ENCODE results near the gene SH3GL3.

SH3GL3 gene

GRCh38 chr15:83565138-83565537, 118.0 kb downstream of the SH3GL3 start:
- DNase-seq = no peak

- peak in 2 of 58 donors; percentile 5 to 9 for DNase-seq
Observed at GRCh38 chr15:83565553-83566159, 118.5 kb downstream of the SH3GL3 start.

GRCh38 chr15:83567318-83567717, 120.2 kb downstream of the SH3GL3 start:
- no peak for DNase-seq

- no peak for DNase-seq
Observed at GRCh38 chr15:83569341-83569740, 122.2 kb downstream of the SH3GL3 start.

- DNase-seq = no peak
Observed at GRCh38 chr15:83570756-83571155, 123.6 kb downstream of the SH3GL3 start.

- DNase-seq = peak in 11 of 58 donors; percentile 10 to 81 (median 42)
Observed at GRCh38 chr15:83571820-83572707, 124.9 kb downstream of the SH3GL3 start.

- DNase-seq = no peak
Observed at GRCh38 chr15:83574345-83574744, 127.2 kb downstream of the SH3GL3 start.

GRCh38 chr15:83578691-83579090, 131.6 kb downstream of the SH3GL3 start:
- peak in 1 of 58 donors; percentile 14 for DNase-seq

GRCh38 chr15:83581381-83581780, 134.2 kb downstream of the SH3GL3 start:
- DNase-seq = no peak

GRCh38 chr15:83582381-83582780, 135.2 kb downstream of the SH3GL3 start:
- no peak for DNase-seq

- DNase-seq = no peak
Observed at GRCh38 chr15:83585601-83586335, 138.6 kb downstream of the SH3GL3 start.

- DNase-seq = no peak
Observed at GRCh38 chr15:83587091-83587490, 139.9 kb downstream of the SH3GL3 start.

- no peak for DNase-seq
Observed at GRCh38 chr15:83588441-83588840, 141.3 kb downstream of the SH3GL3 start.

- DNase-seq = no peak
Observed at GRCh38 chr15:83592370-83593040, 145.4 kb downstream of the SH3GL3 start.

- DNase-seq = no peak
Observed at GRCh38 chr15:83595191-83595590, 148.1 kb downstream of the SH3GL3 start.

GRCh38 chr15:83598031-83598430, 150.9 kb downstream of the SH3GL3 start:
- no peak for DNase-seq

- DNase-seq = no peak
Observed at GRCh38 chr15:83602021-83602420, 154.9 kb downstream of the SH3GL3 start.

GRCh38 chr15:83604549-83604948, 157.4 kb downstream of the SH3GL3 start:
- no peak for DNase-seq

- no peak for DNase-seq
Observed at GRCh38 chr15:83605111-83605945, 158.2 kb downstream of the SH3GL3 start.

- no peak for DNase-seq
Observed at GRCh38 chr15:83610132-83610531, 163.0 kb downstream of the SH3GL3 start.
